Measurements from ENCODE around the gene GGT7. TPM values are rescaled to one million over a fixed set of nuclear protein-coding genes. Genes with fewer than 3 reads are reported as not detected.
"Not testable (repeated sequence)": the region's sequence is repeated elsewhere in the genome, so short reads cannot be mapped to it uniquely, and the experiment has no call there.

The GGT7 gene
- total RNA-seq, 4 donors from 2014 or later = 11.2 to 19.1 (median 15.1) TPM

- peak overlapping the region in 3 of 4 donors; percentile 26 to 34 (median 27) for H3K27ac ChIP-seq
- H3K9me3 ChIP-seq = no peaks in the 10 kb centered on the region
- WGBS, 2 donors (ENCODE audit: low coverage in 1 of 2) = 54 to 55% methylated on average over 3 of the region's 3 CpGs
- H3K36me3 ChIP-seq = peaks cover 0 to 7% (median 0%) of the 10 kb centered on the region in 4 donors
- TF ChIP-seq CTCF (IDR thresholded peaks at IDR 0.05) (no peak), EP300 (IDR thresholded peaks at IDR 0.05; ENCODE audit: low read depth) (no peak), POLR2A (IDR thresholded peaks at IDR 0.05) (no peak), POLR2AphosphoS5 (IDR thresholded peaks at IDR 0.05) (no peak)
- DNase-seq = no peak
- no peak overlapping the region for H3K4me3 ChIP-seq
- intact Hi-C loops (cut with DNase I; ENCODE audit: low total_unique reads) = no loop called here
- no peaks in the 10 kb centered on the region for H3K27me3 ChIP-seq
- in situ Hi-C loops (cut with MboI; ENCODE audit: low pct_ligation_motif_present in 1 of 4, low pct_unique_long_range_greater_than_20kb in 1 of 4, low sequenced_read_pairs in 3 of 4) = no loop called here
- H3K4me1 ChIP-seq = peaks cover 7 to 55% (median 28%) of the 10 kb centered on the region in 4 donors
These were observed 31.6 kb upstream of the GGT7 start for GRCh38 chr20:34904202-34904621.

- H3K9me3 ChIP-seq; H3K27me3 ChIP-seq; H3K27ac ChIP-seq; DNase-seq; intact Hi-C loops (cut with DNase I; ENCODE audit: low total_unique reads); in situ Hi-C loops (cut with MboI; ENCODE audit: low pct_ligation_motif_present in 1 of 4, low pct_unique_long_range_greater_than_20kb in 1 of 4, low sequenced_read_pairs in 3 of 4); H3K4me3 ChIP-seq; H3K36me3 ChIP-seq: not testable (repeated sequence)
- H3K4me1 ChIP-seq = peaks cover 11 to 52% (median 25%) of the 10 kb centered on the region in 4 donors
- 88% methylated on average over 8 of the region's 26 CpGs; no CpG with 5 or more reads in 1 of the 2 donors for WGBS, 2 donors (ENCODE audit: low coverage in 1 of 2)
These were observed 26.1 kb upstream of the GGT7 start for GRCh38 chr20:34898731-34899130.

DNA sequence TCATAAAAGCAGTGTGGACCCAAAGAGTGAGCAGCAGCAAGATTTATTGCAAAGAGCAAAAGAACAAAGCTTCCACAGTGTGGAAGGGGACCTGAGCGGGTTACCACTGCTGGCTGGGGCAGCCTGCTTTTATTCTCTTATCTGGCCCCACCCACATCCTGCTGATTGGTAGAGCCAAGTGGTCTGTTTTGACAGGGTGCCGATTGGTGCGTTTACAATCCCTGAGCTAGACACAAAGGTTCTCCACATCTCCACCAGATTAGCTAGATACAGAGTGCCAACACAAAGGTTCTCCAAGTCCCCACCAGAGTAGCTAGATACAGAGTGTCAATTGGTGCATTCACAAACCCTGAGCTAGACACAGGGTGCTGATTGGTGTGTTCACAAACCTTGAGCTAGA is 25.5 kb upstream of the GGT7 start:
- DNase-seq; H3K9me3 ChIP-seq; H3K4me3 ChIP-seq; H3K27ac ChIP-seq; intact Hi-C loops (cut with DNase I; ENCODE audit: low total_unique reads); in situ Hi-C loops (cut with MboI; ENCODE audit: low pct_ligation_motif_present in 1 of 4, low pct_unique_long_range_greater_than_20kb in 1 of 4, low sequenced_read_pairs in 3 of 4); H3K27me3 ChIP-seq: not testable (repeated sequence)
- 87% methylated on average over 3 of the region's 3 CpGs; no CpG with 5 or more reads in 1 of the 2 donors for WGBS, 2 donors (ENCODE audit: low coverage in 1 of 2)
- H3K4me1 ChIP-seq = peaks cover 11 to 51% (median 28%) of the 10 kb centered on the region in 4 donors
- peaks cover 0 to 11% (median 0%) of the 10 kb centered on the region in 4 donors for H3K36me3 ChIP-seq

DNA sequence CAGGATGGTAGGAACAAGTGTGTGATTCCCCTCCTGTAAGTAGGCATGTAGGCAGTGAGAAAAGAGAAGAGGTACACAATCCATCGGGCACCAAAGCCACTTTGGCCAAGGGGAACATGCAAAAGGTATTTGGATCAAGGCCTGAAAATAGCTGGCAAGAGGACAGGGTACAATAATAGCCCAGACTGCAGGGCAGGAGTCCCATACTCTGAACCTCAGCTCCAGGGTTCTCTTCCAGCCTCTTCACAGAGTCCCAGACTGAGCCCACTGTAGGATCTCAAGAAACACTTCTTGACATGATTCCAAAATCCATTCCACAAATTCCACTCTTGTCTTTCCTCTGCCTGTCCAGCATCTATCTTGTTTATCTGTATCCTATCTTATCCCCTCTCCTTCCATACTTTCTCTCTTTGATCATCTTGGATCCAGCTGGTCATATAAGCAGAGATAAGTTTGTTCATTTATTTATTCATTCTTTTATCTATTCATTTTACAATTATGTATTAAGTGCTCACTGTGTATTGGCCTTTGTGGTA is 23.5 kb upstream of the GGT7 start:
- no peak for DNase-seq
- intact Hi-C loops (cut with DNase I; ENCODE audit: low total_unique reads) = no loop called here
- Histone ChIP-seq H3K4me3 (no peak overlapping the region), H3K27me3 (no peaks in the 10 kb centered on the region), H3K9me3 (no peaks in the 10 kb centered on the region), H3K36me3 (peaks cover 0 to 11% (median 0%) of the 10 kb centered on the region in 4 donors), H3K27ac (peak overlapping the region; percentile 1 to 41 (median 37)), H3K4me1 (peaks cover 11 to 60% (median 34%) of the 10 kb centered on the region in 4 donors)
- TF ChIP-seq POLR2AphosphoS5 (IDR thresholded peaks at IDR 0.05) (no peak), POLR2A (IDR thresholded peaks at IDR 0.05) (no peak), EP300 (IDR thresholded peaks at IDR 0.05; ENCODE audit: low read depth) (no peak), CTCF (IDR thresholded peaks at IDR 0.05) (no peak)
- in situ Hi-C loops (cut with MboI; ENCODE audit: low pct_ligation_motif_present in 1 of 4, low pct_unique_long_range_greater_than_20kb in 1 of 4, low sequenced_read_pairs in 3 of 4) = no loop called here
- WGBS, 2 donors (ENCODE audit: low coverage in 1 of 2) = 25 to 43% methylated on average over 1 of the region's 1 CpG

GRCh38 chr20:34895465-34895864 is 22.8 kb upstream of the GGT7 start:
- 50 to 60% methylated on average over 3 of the region's 3 CpGs for WGBS, 2 donors (ENCODE audit: low coverage in 1 of 2)
- in situ Hi-C loops (cut with MboI; ENCODE audit: low pct_ligation_motif_present in 1 of 4, low pct_unique_long_range_greater_than_20kb in 1 of 4, low sequenced_read_pairs in 3 of 4) (no loop called here), intact Hi-C loops (cut with DNase I; ENCODE audit: low total_unique reads) (no loop called here)
- Histone ChIP-seq H3K9me3 (no peaks in the 10 kb centered on the region), H3K4me3 (no peak overlapping the region), H3K27me3 (no peaks in the 10 kb centered on the region), H3K36me3 (peaks cover 0 to 7% (median 0%) of the 10 kb centered on the region in 4 donors), H3K27ac (peak overlapping the region; percentile 0 to 41 (median 37)), H3K4me1 (peaks cover 11 to 67% (median 35%) of the 10 kb centered on the region in 4 donors)
- DNase-seq = no peak
- TF ChIP-seq POLR2A (IDR thresholded peaks at IDR 0.05) (no peak), CTCF (IDR thresholded peaks at IDR 0.05) (no peak), POLR2AphosphoS5 (IDR thresholded peaks at IDR 0.05) (no peak), EP300 (IDR thresholded peaks at IDR 0.05; ENCODE audit: low read depth) (no peak)
